A549 treated with ZK216348 at 1 μM for 4 hours (cell line): ENCODE data around the gene CLEC20A. TPM values are rescaled to one million over a fixed set of nuclear protein-coding genes. Genes with fewer than 3 reads are reported as not detected.

Experiments
- total RNA-seq: library from RNA; stranded (reverse); fragments of 200-300 nt; extraction: Qiagen RNA extraction; gene quantifications from 5 replicates; pipeline ENCODE4 v1.2.3, GENCODE V29; 2022; ENCODE audit warnings: low read depth

Gene CLEC20A
- not detected in 5 replicates for total RNA-seq

DNA sequence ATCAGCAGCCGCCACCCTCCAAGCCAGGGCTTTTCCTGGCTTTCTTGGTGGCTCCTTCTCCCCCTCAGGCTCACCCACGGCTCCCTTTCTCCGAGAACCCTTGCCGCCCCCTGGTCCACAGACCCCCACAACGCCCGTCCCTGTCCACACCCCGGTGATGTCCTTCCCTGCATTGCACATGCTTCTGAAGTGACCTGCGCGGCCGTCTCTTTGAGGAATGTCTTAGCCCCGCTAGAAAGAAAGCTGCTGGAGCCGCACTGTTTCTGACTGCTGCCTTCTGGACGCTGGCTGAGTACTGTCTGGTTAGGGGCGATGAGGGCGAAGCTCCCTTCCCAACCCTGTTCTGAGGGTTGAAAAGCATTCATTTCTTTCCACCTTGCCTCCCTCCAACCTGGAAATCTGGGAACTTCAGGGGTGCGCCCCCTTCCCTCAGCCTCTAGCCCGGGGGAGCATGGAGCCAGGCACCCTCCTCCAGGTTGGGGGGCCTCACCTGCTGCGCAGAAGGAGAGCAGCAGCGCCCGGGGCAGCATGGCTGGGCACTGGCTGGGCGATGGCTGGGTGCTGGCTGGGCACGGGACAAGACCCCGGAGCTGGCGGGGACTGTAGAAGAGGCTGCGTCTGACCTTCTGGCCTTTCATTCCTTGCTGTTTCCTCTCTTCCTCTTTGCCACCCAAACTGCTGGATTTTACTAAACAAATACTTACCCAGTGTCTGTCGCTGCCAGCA, at the start of gene CLEC20A:
Gene CLEC20A, minus strand, starts transcription at position 555 of the 726 bp plus-strand sequence. Its CDS starts 25 bp downstream, at position 530.

GRCh38 chr1:178512566-178513277, 16.0 kb upstream of the CLEC20A start, which contains the start of gene TEX35:
TEX35 (plus strand) TSS chr1:178513109; CDS start chr1:178513189, 80 bp downstream.

Other genes starting within 250 kb of the CLEC20A start
- gene TEX35, start 16.1 kb upstream of the CLEC20A start, total RNA-seq: 0.19 TPM in 1 of 5 replicates, not detected in the others
- gene RALGPS2, start 228.3 kb upstream of the CLEC20A start, total RNA-seq: 15.1 to 24.2 TPM (median 19.4 TPM) in 5 replicates